Activated CD8-positive, alpha-beta T cell treated with anti-CD3 and anti-CD28 coated beads, Interleukin-2, amount 10 ng/mL, durations not matched to agents 7 days and 5 days (primary cell): ENCODE results near the gene MCTS1. TPM values are rescaled to one million over a fixed set of nuclear protein-coding genes. Genes with fewer than 3 reads are reported as not detected.
A peak's percentile ranks its signal among the peaks of the same experiment; 100 is the strongest.
"Not testable (repeated sequence)": the region's sequence is repeated elsewhere in the genome, so short reads cannot be mapped to it uniquely, and the experiment has no call there.

Experiments
- ATAC-seq: fragments of 150-1000 bp; cut with Tn5 transposase; one replicate; pipeline ENCODE4 v1.10.0; 2021; ENCODE audit warnings: moderate library complexity
- CTCF ChIA-PET: fragments of 350-600 bp; sonication (Branson Sonifier 250); formaldehyde crosslinking; loops from one replicate; lab custom pipeline; 2021; ENCODE audit warnings: antibody characterized with exemption; lab: Charles Lee
- POLR2A ChIA-PET: fragments of 350-600 bp; sonication (Branson Sonifier 250); formaldehyde crosslinking; loops from one replicate; lab custom pipeline; 2021; ENCODE audit warnings: antibody characterized with exemption; lab: Charles Lee
- DNase-seq: peaks from one replicate; pipeline ENCODE4 v3.0.0-alpha.2; 2020
- H3K27ac Mint-ChIP-seq: one replicate; pipeline ENCODE4 v1.8.0; 2021; ENCODE audit warnings: mild to moderate bottlenecking, mixed read lengths
- H3K27me3 Mint-ChIP-seq: one replicate; pipeline ENCODE4 v1.8.0; 2021; ENCODE audit warnings: low read depth, mixed read lengths
- H3K36me3 Mint-ChIP-seq: one replicate; pipeline ENCODE4 v1.8.0; 2021; ENCODE audit warnings: low read depth, mixed read lengths
- H3K4me1 Mint-ChIP-seq: one replicate; pipeline ENCODE4 v1.8.0; 2021; ENCODE audit warnings: low read depth, mixed read lengths
- H3K4me3 Mint-ChIP-seq: one replicate; pipeline ENCODE4 v1.8.0; 2021; ENCODE audit warnings: mild to moderate bottlenecking, mixed read lengths
- H3K9me3 Mint-ChIP-seq: one replicate; pipeline ENCODE4 v1.8.0; 2022; ENCODE audit warnings: mixed read lengths; ENCODE audit not compliant: insufficient read depth
- total RNA-seq, 2 experiments: library from RNA; stranded (reverse); gene quantifications; one replicate each; pipeline ENCODE4 v1.2.3, GENCODE V29; 2021

The MCTS1 gene
- total RNA-seq, 2 experiments from 2014 or later = 56.0 to 60.5 TPM

- Mint-ChIP-seq H3K4me3 (no peak overlapping the region), H3K36me3 (no peaks in the 10 kb centered on the region), H3K27ac (no peak overlapping the region), H3K27me3 (no peaks in the 10 kb centered on the region), H3K4me1 (peaks cover 4% of the 10 kb centered on the region), H3K9me3 (no peaks in the 10 kb centered on the region)
- DNase-seq (no peak), ATAC-seq (no peak)
- CTCF ChIA-PET = no interaction called here
- POLR2A ChIA-PET = interaction anchor here (0.5 kb wide), 1 partner anchor 35 kb away, joined by 3 read pairs; the partner anchor contains the start of gene MCTS1
These were observed 35.3 kb upstream of the MCTS1 start for GRCh38 chrX:120568609-120569008.

- Mint-ChIP-seq H3K27ac (no peak overlapping the region), H3K4me3 (no peak overlapping the region), H3K9me3 (no peaks in the 10 kb centered on the region), H3K4me1 (peaks cover 4% of the 10 kb centered on the region), H3K36me3 (no peaks in the 10 kb centered on the region), H3K27me3 (no peaks in the 10 kb centered on the region)
- DNase-seq (no peak), ATAC-seq (no peak)
- ChIA-PET CTCF (no interaction called here), POLR2A (interaction anchor here (1.4 kb wide), 1 partner anchor 34 kb away, joined by 8 read pairs; the partner anchor contains the start of gene MCTS1)
These were observed 33.8 kb upstream of the MCTS1 start for GRCh38 chrX:120570011-120570600.

- H3K36me3 Mint-ChIP-seq, CTCF ChIA-PET, H3K27me3 Mint-ChIP-seq, DNase-seq, H3K27ac Mint-ChIP-seq, H3K4me1 Mint-ChIP-seq, H3K9me3 Mint-ChIP-seq, H3K4me3 Mint-ChIP-seq, ATAC-seq: not testable (repeated sequence)
- POLR2A ChIA-PET = interaction anchor here (0.6 kb wide), 1 partner anchor 192 kb away, joined by 4 read pairs; no protein-coding TSS in a partner anchor
These were observed 30.1 kb upstream of the MCTS1 start for GRCh38 chrX:120573806-120574205.

- Mint-ChIP-seq H3K36me3 (no peaks in the 10 kb centered on the region), H3K27ac (no peak overlapping the region), H3K9me3 (no peaks in the 10 kb centered on the region), H3K27me3 (no peaks in the 10 kb centered on the region), H3K4me1 (peaks cover 4% of the 10 kb centered on the region), H3K4me3 (no peak overlapping the region)
- POLR2A ChIA-PET = no interaction called here
- DNase-seq = no peak
- CTCF ChIA-PET = no interaction called here
- ATAC-seq = no peak
These were observed 28.4 kb upstream of the MCTS1 start for GRCh38 chrX:120575379-120576114.

GRCh38 chrX:120585702-120586101 is 18.2 kb upstream of the MCTS1 start:
- no peak overlapping the region for H3K27ac Mint-ChIP-seq
- DNase-seq (no peak), ATAC-seq (no peak)
- H3K4me1 Mint-ChIP-seq = peaks cover 2% of the 10 kb centered on the region
- CTCF ChIA-PET = no interaction called here
- no peaks in the 10 kb centered on the region for H3K9me3 Mint-ChIP-seq
- no peak overlapping the region for H3K4me3 Mint-ChIP-seq
- no peaks in the 10 kb centered on the region for H3K36me3 Mint-ChIP-seq
- peaks cover 10% of the 10 kb centered on the region for H3K27me3 Mint-ChIP-seq
- POLR2A ChIA-PET = no interaction called here

- H3K36me3 Mint-ChIP-seq = peaks cover 15% of the 10 kb centered on the region
- H3K27ac Mint-ChIP-seq = peak overlapping the region; percentile 99
- no peaks in the 10 kb centered on the region for H3K9me3 Mint-ChIP-seq
- H3K4me3 Mint-ChIP-seq = peak overlapping the region; percentile 95
- H3K27me3 Mint-ChIP-seq = no peaks in the 10 kb centered on the region
- peaks cover 8% of the 10 kb centered on the region for H3K4me1 Mint-ChIP-seq
- DNase-seq (peak; percentile 54), ATAC-seq (peak; percentile 66)
- ChIA-PET CTCF (interaction anchor here (1.4 to 3.1 kb wide), 3 partner anchors 37 to 93 kb away, joined by 3 to 19 read pairs (median 6); partner anchors contain the start of gene CUL4B), POLR2A (interaction anchor here (0.6 to 3.0 kb wide), 15 partner anchors 9 to 354 kb away, joined by 3 to 47 read pairs (median 6); partner anchors contain the start of genes C1GALT1C1, CUL4B and ZBTB33)
These were observed 471 bp downstream of the MCTS1 start for GRCh38 chrX:120604361-120604782.

- DNase-seq = no peak
- Mint-ChIP-seq H3K36me3 (peaks cover 45% of the 10 kb centered on the region), H3K9me3 (no peaks in the 10 kb centered on the region), H3K27ac (no peak overlapping the region), H3K4me1 (peaks cover 3% of the 10 kb centered on the region), H3K4me3 (no peak overlapping the region), H3K27me3 (no peaks in the 10 kb centered on the region)
- CTCF ChIA-PET = no interaction called here
- POLR2A ChIA-PET = no interaction called here
- no peak for ATAC-seq
These were observed 8.2 kb downstream of the MCTS1 start for GRCh38 chrX:120612086-120612485.

- no peaks in the 10 kb centered on the region for H3K27me3 Mint-ChIP-seq
- ChIA-PET POLR2A (interaction anchor here (2.6 kb wide), 1 partner anchor 11 kb away, joined by 6 read pairs; the partner anchor contains the start of gene MCTS1), CTCF (no interaction called here)
- no peaks in the 10 kb centered on the region for H3K9me3 Mint-ChIP-seq
- no peak for DNase-seq
- H3K27ac Mint-ChIP-seq = no peak overlapping the region
- no peak for ATAC-seq
- H3K4me1 Mint-ChIP-seq = no peaks in the 10 kb centered on the region
- peaks cover 39% of the 10 kb centered on the region for H3K36me3 Mint-ChIP-seq
- no peak overlapping the region for H3K4me3 Mint-ChIP-seq
These were observed 10.9 kb downstream of the MCTS1 start for GRCh38 chrX:120614816-120615215.

GRCh38 chrX:120617996-120618630 is 14.2 kb downstream of the MCTS1 start:
- peaks cover 40% of the 10 kb centered on the region for H3K36me3 Mint-ChIP-seq
- H3K27ac Mint-ChIP-seq = no peak overlapping the region
- ATAC-seq = no peak
- H3K4me3 Mint-ChIP-seq = no peak overlapping the region
- POLR2A ChIA-PET = interaction anchor here (1.5 kb wide), 1 partner anchor 14 kb away, joined by 7 read pairs; the partner anchor contains the start of gene MCTS1
- H3K27me3 Mint-ChIP-seq = no peaks in the 10 kb centered on the region
- CTCF ChIA-PET = interaction anchor here (1.2 kb wide), 1 partner anchor 9 kb away, joined by 3 read pairs; no protein-coding TSS in a partner anchor
- H3K4me1 Mint-ChIP-seq = no peaks in the 10 kb centered on the region
- DNase-seq = no peak
- H3K9me3 Mint-ChIP-seq = no peaks in the 10 kb centered on the region

- no peaks in the 10 kb centered on the region for H3K9me3 Mint-ChIP-seq
- H3K4me3 Mint-ChIP-seq = no peak overlapping the region
- ATAC-seq (no peak), DNase-seq (no peak)
- peaks cover 36% of the 10 kb centered on the region for H3K36me3 Mint-ChIP-seq
- no peaks in the 10 kb centered on the region for H3K27me3 Mint-ChIP-seq
- ChIA-PET CTCF (no interaction called here), POLR2A (no interaction called here)
- H3K4me1 Mint-ChIP-seq = peaks cover 21% of the 10 kb centered on the region
- no peak overlapping the region for H3K27ac Mint-ChIP-seq
These were observed 21.5 kb downstream of the MCTS1 start for GRCh38 chrX:120625371-120625770.

- ATAC-seq (peak; percentile 98), DNase-seq (peak; percentile 92)
- peaks cover 13% of the 10 kb centered on the region for H3K36me3 Mint-ChIP-seq
- ChIA-PET POLR2A (interaction anchor here (0.6 kb wide), 2 partner anchors 26 to 69 kb away, joined by 3 to 6 read pairs; partner anchors contain the start of genes CUL4B and MCTS1), CTCF (no interaction called here)
- peaks cover 24% of the 10 kb centered on the region for H3K4me1 Mint-ChIP-seq
- H3K27ac Mint-ChIP-seq = peak within 1 kb of the TSS; percentile 98
- H3K9me3 Mint-ChIP-seq = no peaks in the 10 kb centered on the region
- H3K27me3 Mint-ChIP-seq = no peaks in the 10 kb centered on the region
- peak within 1 kb of the TSS; percentile 86 for H3K4me3 Mint-ChIP-seq
These were observed 26.0 kb downstream of the MCTS1 start, which contains the start of gene C1GALT1C1 for GRCh38 chrX:120629667-120630537. C1GALT1C1 (minus strand) TSS chrX:120630054; CDS start chrX:120627166, 2,888 bp downstream.
